ENCODE measurements around the gene BANK1. TPM values are rescaled to one million over a fixed set of nuclear protein-coding genes. Genes with fewer than 3 reads are reported as not detected.

The BANK1 gene
- total RNA-seq, 1 experiment from 2014 or later = 2.2 TPM

GRCh38 chr4:101813604-101814003 is 23.1 kb downstream of the BANK1 start:
- Histone ChIP-seq H3F3A (ENCODE audit: insufficient read depth, low read depth) (no peaks in the 10 kb centered on the region), H3K4me1 (replicated peaks; ENCODE audit: insufficient read depth) (no peaks in the 10 kb centered on the region), H3K4me3 (no peak overlapping the region), H3K9me2 (ENCODE audit: insufficient read depth) (no peaks in the 10 kb centered on the region), H3K4me2 (no peak overlapping the region), H3K79me2 (ENCODE audit: low read depth) (no peaks in the 10 kb centered on the region), H3K9me3 (ENCODE audit: insufficient read depth, low read depth) (no peaks in the 10 kb centered on the region), H4K20me1 (ENCODE audit: insufficient read depth) (no peaks in the 10 kb centered on the region), H3K27me3 (ENCODE audit: insufficient read depth, low read depth) (no peaks in the 10 kb centered on the region), H2AFZ (0 out of 2 replicates have a peak overlapping the region, but pooled peaks have one; percentile 23), H3K36me3 (ENCODE audit: low read depth) (no peaks in the 10 kb centered on the region), H3K27ac (no peak overlapping the region)
- DNase-seq = no peak
- ChIA-PET CTCF (interaction anchor here (0.6 kb wide), 1 partner anchor 996 kb away, joined by 3 read pairs; no protein-coding TSS in a partner anchor), POLR2A (ENCODE audit: unreplicated experiment) (no interaction called here)
- TF ChIP-seq EZH2 (IDR thresholded peaks at IDR 0.05; ENCODE audit: low read depth) = no peak
- no peak for TF ChIP-seq CTCF (conservative IDR thresholded peaks at IDR 0.05)
- no TSS peak for BruUV-seq (replicated peaks)
- intact Hi-C loops (cut with micrococcal nuclease; ENCODE audit: unreplicated experiment) = no loop called here

GRCh38 chr4:101818362-101818761 is 27.8 kb downstream of the BANK1 start:
- Histone ChIP-seq H3K9me3 (ENCODE audit: insufficient read depth, low read depth) (no peaks in the 10 kb centered on the region), H3K36me3 (ENCODE audit: low read depth) (no peaks in the 10 kb centered on the region), H3F3A (ENCODE audit: insufficient read depth, low read depth) (no peaks in the 10 kb centered on the region), H3K27ac (no peak overlapping the region), H3K79me2 (ENCODE audit: low read depth) (no peaks in the 10 kb centered on the region), H3K4me2 (no peak overlapping the region), H3K9me2 (ENCODE audit: insufficient read depth) (no peaks in the 10 kb centered on the region), H3K4me1 (replicated peaks; ENCODE audit: insufficient read depth) (no peaks in the 10 kb centered on the region), H4K20me1 (ENCODE audit: insufficient read depth) (no peaks in the 10 kb centered on the region), H3K4me3 (no peak overlapping the region), H2AFZ (no peak overlapping the region), H3K27me3 (ENCODE audit: insufficient read depth, low read depth) (no peaks in the 10 kb centered on the region)
- DNase-seq = no peak
- intact Hi-C loops (cut with micrococcal nuclease; ENCODE audit: unreplicated experiment) = no loop called here
- BruUV-seq (replicated peaks) = no TSS peak
- POLR2A ChIA-PET (ENCODE audit: unreplicated experiment) = no interaction called here
- CTCF ChIA-PET = no interaction called here
- no peak for TF ChIP-seq CTCF (conservative IDR thresholded peaks at IDR 0.05)
- no peak for TF ChIP-seq EZH2 (IDR thresholded peaks at IDR 0.05; ENCODE audit: low read depth)

GRCh38 chr4:101823864-101824263 is 33.3 kb downstream of the BANK1 start:
- intact Hi-C loops (cut with micrococcal nuclease; ENCODE audit: unreplicated experiment) = no loop called here
- no peaks in the 10 kb centered on the region for H3K36me3 ChIP-seq (ENCODE audit: low read depth)
- H3K79me2 ChIP-seq (ENCODE audit: low read depth) = no peaks in the 10 kb centered on the region
- no peaks in the 10 kb centered on the region for H3K9me3 ChIP-seq (ENCODE audit: insufficient read depth, low read depth)
- CTCF ChIA-PET = no interaction called here
- no peak overlapping the region for H3K4me3 ChIP-seq
- H4K20me1 ChIP-seq (ENCODE audit: insufficient read depth) = no peaks in the 10 kb centered on the region
- TF ChIP-seq CTCF (conservative IDR thresholded peaks at IDR 0.05) (no peak), EZH2 (IDR thresholded peaks at IDR 0.05; ENCODE audit: low read depth) (no peak)
- no peak for DNase-seq
- POLR2A ChIA-PET (ENCODE audit: unreplicated experiment) = no interaction called here
- H3K27me3 ChIP-seq (ENCODE audit: insufficient read depth, low read depth) = no peaks in the 10 kb centered on the region
- H3F3A ChIP-seq (ENCODE audit: insufficient read depth, low read depth) = no peaks in the 10 kb centered on the region
- no peaks in the 10 kb centered on the region for H3K4me1 ChIP-seq (replicated peaks; ENCODE audit: insufficient read depth)
- H3K9me2 ChIP-seq (ENCODE audit: insufficient read depth) = no peaks in the 10 kb centered on the region
- H2AFZ ChIP-seq = no peak overlapping the region
- no peak overlapping the region for H3K27ac ChIP-seq
- BruUV-seq (replicated peaks) = no TSS peak
- H3K4me2 ChIP-seq = no peak overlapping the region

Data from PC-9 (cell line).